H54 (cell line): ENCODE results near the gene ZDHHC14.

Experiments
- DNase-seq: peaks from one replicate; pipeline ENCODE4 v3.0.0; 2011; ENCODE audit warnings: low spot score, mixed read lengths; ENCODE audit not compliant: insufficient read length
- FAIRE-seq: peaks from 3 replicates; lab custom pipeline; 2011; peaks lifted over from hg19 to GRCh38; lab: Jason Lieb, UNC
- POLR2A ChIP-seq: IDR thresholded peaks from 2 replicates; pipeline ENCODE4 v1.6.1; 2011; ENCODE audit warnings: low read depth, mild to moderate bottlenecking, low read length

The ZDHHC14 gene

GRCh38 chr6:157676241-157676640, 295.3 kb downstream of the ZDHHC14 start:
- no peak for FAIRE-seq
- no peak for DNase-seq
- TF ChIP-seq POLR2A, result no peak

GRCh38 chr6:157677235-157677634, 296.2 kb downstream of the ZDHHC14 start:
- no peak for DNase-seq
- TF ChIP-seq POLR2A, result no peak
- FAIRE-seq, result no peak

GRCh38 chr6:157679605-157680580, 298.9 kb downstream of the ZDHHC14 start:
- no peak for TF ChIP-seq POLR2A
- no peak for DNase-seq
- FAIRE-seq, result no peak

GRCh38 chr6:157681041-157681650, 300.2 kb downstream of the ZDHHC14 start:
- DNase-seq (no peak), FAIRE-seq (no peak)
- no peak for TF ChIP-seq POLR2A

GRCh38 chr6:157682856-157683481, 302.0 kb downstream of the ZDHHC14 start:
- no peak for DNase-seq
- no peak for FAIRE-seq
- no peak for TF ChIP-seq POLR2A

- DNase-seq (no peak), FAIRE-seq (no peak)
- no peak for TF ChIP-seq POLR2A
These were observed 302.7 kb downstream of the ZDHHC14 start for GRCh38 chr6:157683707-157684106.

GRCh38 chr6:157684620-157685299, 303.8 kb downstream of the ZDHHC14 start:
- FAIRE-seq (no peak), DNase-seq (no peak)
- TF ChIP-seq POLR2A, result no peak

GRCh38 chr6:157685596-157686280, 304.7 kb downstream of the ZDHHC14 start:
- DNase-seq (no peak), FAIRE-seq (no peak)
- TF ChIP-seq POLR2A, result no peak

GRCh38 chr6:157688275-157688959, 307.4 kb downstream of the ZDHHC14 start:
- no peak for DNase-seq
- TF ChIP-seq POLR2A, result no peak
- no peak for FAIRE-seq

GRCh38 chr6:157688960-157689599, 308.1 kb downstream of the ZDHHC14 start:
- no peak for DNase-seq

GRCh38 chr6:157689875-157690274, 308.9 kb downstream of the ZDHHC14 start:
- TF ChIP-seq POLR2A, result no peak
- no peak for FAIRE-seq
- DNase-seq, result no peak

More at GRCh38 chr6:157688960-157689599, 308.1 kb downstream of the ZDHHC14 start:
- FAIRE-seq, result no peak
- no peak for TF ChIP-seq POLR2A
